HepG2 (cell line): ENCODE data around the gene CCL4. TPM values are rescaled to one million over a fixed set of nuclear protein-coding genes. Genes with fewer than 3 reads are reported as not detected.

Source experiments
- ATAC-seq: fragments of 200-7000 bp; cut with Tn5 transposase; 3 replicates; pipeline ENCODE4 v1.9.1; 2020; ENCODE audit warnings: mild to moderate bottlenecking, moderate library complexity
- BruUV-seq: library from RNA; stranded (reverse); fragments of 400-500 nt; replicated peaks from 2 replicates; lab custom pipeline; 2021; lab: Mats Ljungman, UMichigan
- CTCF ChIA-PET: fragments of 300-600 bp; formaldehyde crosslinking; extraction: SDS; loops from one replicate; lab custom pipeline; 2021; ENCODE audit warnings: low total read pairs, inconsistent platforms, low intra/inter-chr PET ratio; lab: Yijun Ruan, JAX
- POLR2A ChIA-PET: fragments of 350-600 bp; sonication (Branson Sonifier 250); formaldehyde crosslinking; loops from one replicate; lab custom pipeline; 2020; ENCODE audit warnings: antibody characterized with exemption, inconsistent platforms; lab: Yijun Ruan, JAX
- DNase-seq: peaks from one replicate; pipeline ENCODE4 v3.0.0-alpha.2; 2015; ENCODE audit warnings: low spot score
- FAIRE-seq: peaks from 3 replicates; lab custom pipeline; 2011; peaks lifted over from hg19 to GRCh38; lab: Jason Lieb, UNC
- H2AFZ ChIP-seq: one replicate; pipeline ENCODE4 v1.6.1; 2011; ENCODE audit warnings: low read length, inconsistent platforms
- H3K27ac ChIP-seq: fragments of 300-600 bp; 3 replicates; pipeline ENCODE4 v1.8.0; 2011; ENCODE audit warnings: mixed run types, mild to moderate bottlenecking, mixed read lengths, low read length, inconsistent platforms; ENCODE audit not compliant: insufficient read depth; ENCODE audit errors: extremely low read length
- H3K27me3 ChIP-seq, 2 experiments: fragments of 200-600 bp in 1 of 2; 2 replicates in 1 of 2; 3 replicates in 1 of 2; pipeline versions ENCODE4 v1.6.0 to v1.8.0; 2011; ENCODE audit warnings: low read length in 2 of 2, mild to moderate bottlenecking in 2 of 2, moderate library complexity in 2 of 2, inconsistent platforms in 1 of 2; ENCODE audit not compliant: insufficient read depth in 2 of 2, control insufficient read depth in 1 of 2
- H3K36me3 ChIP-seq, 2 experiments: fragments of 200-600 bp in 1 of 2; replicated peaks in 1 of 2; 2 replicates in 1 of 2; 3 replicates in 1 of 2; pipeline versions ENCODE4 v1.5.1 to v1.8.0; 2011; ENCODE audit warnings: low read length in 2 of 2, inconsistent platforms in 1 of 2; ENCODE audit not compliant: insufficient read depth in 2 of 2, control insufficient read depth in 1 of 2
- H3K4me1 ChIP-seq: 2 replicates; pipeline ENCODE4 v1.5.1; 2012; ENCODE audit warnings: low read length, inconsistent platforms; ENCODE audit not compliant: insufficient read depth
- H3K4me2 ChIP-seq: 2 replicates; pipeline ENCODE4 v1.6.0; 2011; ENCODE audit warnings: low read depth, low read length, inconsistent platforms
- H3K4me3 ChIP-seq, 3 experiments: fragments of 200-600 bp in 1 of 3; sonication (generic), shearing (Covaris generic) in 1 of 3; replicated peaks in 1 of 3; 2 replicates each; pipeline ENCODE4 v1.5.1; 2011 to 2016; ENCODE audit warnings: low read length in 3 of 3, inconsistent platforms in 2 of 3, low read depth in 2 of 3, mild to moderate bottlenecking in 2 of 3, control low read depth in 1 of 3, mixed read lengths in 1 of 3; ENCODE audit not compliant: insufficient read depth in 1 of 3
- H3K79me2 ChIP-seq: one replicate; pipeline ENCODE4 v1.6.1; 2011; ENCODE audit warnings: low read length, inconsistent platforms; ENCODE audit not compliant: insufficient read depth
- H3K9ac ChIP-seq: 2 replicates; pipeline ENCODE4 v1.6.0; 2011; ENCODE audit warnings: mild to moderate bottlenecking, low read depth, low read length, inconsistent platforms; ENCODE audit not compliant: insufficient read depth
- H3K9me3 ChIP-seq: 2 replicates; pipeline ENCODE4 v1.5.1; 2012; ENCODE audit warnings: mild to moderate bottlenecking, low read length
- H4K20me1 ChIP-seq: 2 replicates; pipeline ENCODE4 v1.6.0; 2011; ENCODE audit warnings: inconsistent platforms, mild to moderate bottlenecking, low read length, moderate library complexity; ENCODE audit not compliant: insufficient read depth
- AFF4 ChIP-seq: sonication (generic); formaldehyde crosslinking; IDR thresholded peaks from 2 replicates; pipeline ENCODE4 v1.4.0; 2020; ENCODE audit warnings: missing genetic modification reagents
- CREBL2 ChIP-seq: sonication (generic); formaldehyde crosslinking; IDR thresholded peaks from 2 replicates; pipeline ENCODE4 v1.8.1; 2023; ENCODE audit warnings: missing genetic modification reagents, mild to moderate bottlenecking, borderline replicate concordance
- CSRNP2 ChIP-seq: sonication (generic); formaldehyde crosslinking; conservative IDR thresholded peaks from 2 replicates; pipeline ENCODE4 v1.8.0; 2022; ENCODE audit warnings: low read depth, missing genetic modification reagents
- DNMT1 ChIP-seq: sonication (generic); formaldehyde crosslinking; IDR thresholded peaks from 2 replicates; pipeline ENCODE4 v1.5.1; 2020; ENCODE audit warnings: mild to moderate bottlenecking, missing genetic modification reagents
- GFI1 ChIP-seq: sonication (generic); formaldehyde crosslinking; IDR thresholded peaks from 2 replicates; pipeline ENCODE4 v1.5.0; 2020; ENCODE audit warnings: missing genetic modification reagents, mild to moderate bottlenecking, borderline replicate concordance
- GPBP1L1 ChIP-seq: sonication (generic); formaldehyde crosslinking; IDR thresholded peaks from 2 replicates; pipeline ENCODE4 v1.5.0; 2020; ENCODE audit warnings: mild to moderate bottlenecking, missing genetic modification reagents
- HMG20B ChIP-seq: conservative IDR thresholded peaks from 2 replicates; pipeline ENCODE4 v1.6.1; 2016; ENCODE audit warnings: missing genetic modification reagents, missing compliant biosample characterization
- KLF11 ChIP-seq: IDR thresholded peaks from 2 replicates; pipeline ENCODE4 v1.6.1; 2016; ENCODE audit warnings: missing compliant biosample characterization
- NFKBIZ ChIP-seq: IDR thresholded peaks from 2 replicates; pipeline ENCODE4 v1.6.1; 2018; ENCODE audit warnings: missing genetic modification reagents, missing compliant biosample characterization
- ONECUT2 ChIP-seq: sonication (generic); formaldehyde crosslinking; IDR thresholded peaks from 2 replicates; pipeline ENCODE4 v1.4.0; 2020; ENCODE audit warnings: missing genetic modification reagents
- PAX8 ChIP-seq: sonication (generic); formaldehyde crosslinking; IDR thresholded peaks from 2 replicates; pipeline ENCODE4 v1.8.0; 2022; ENCODE audit warnings: mild to moderate bottlenecking, missing genetic modification reagents, borderline replicate concordance
- SP5 ChIP-seq: IDR thresholded peaks from 2 replicates; pipeline ENCODE4 v1.6.1; 2016; ENCODE audit warnings: low read depth, borderline replicate concordance
- ZBTB43 ChIP-seq: sonication (generic); formaldehyde crosslinking; conservative IDR thresholded peaks from 2 replicates; pipeline ENCODE4 v1.4.0; 2020; ENCODE audit warnings: missing genetic modification reagents
- ZNF17 ChIP-seq: sonication (generic); formaldehyde crosslinking; IDR thresholded peaks from 2 replicates; pipeline ENCODE4 v1.5.0; 2020; ENCODE audit warnings: mild to moderate bottlenecking, missing genetic modification reagents
- ZNF20 ChIP-seq: sonication (generic); formaldehyde crosslinking; IDR thresholded peaks from 2 replicates; pipeline ENCODE4 v1.4.0; 2020; ENCODE audit warnings: mild to moderate bottlenecking, moderate library complexity, missing genetic modification reagents
- ZNF350 ChIP-seq: sonication (generic); formaldehyde crosslinking; IDR thresholded peaks from 2 replicates; pipeline ENCODE4 v1.4.0; 2020; ENCODE audit warnings: mild to moderate bottlenecking, low read depth, missing genetic modification reagents, borderline replicate concordance
- WGBS: methylation state at CpG from one replicate; pipeline ENCODE4 v1.1.6; 2017; ENCODE audit warnings: low lambda C conversion rate; 5-methylcytosine and 5-hydroxymethylcytosine counted together
- in situ Hi-C: cut with HindIII; loops from 2 replicates; pipeline ENCODE4 v1.10.0; 2017; ENCODE audit warnings: low pct_unique_long_range_greater_than_20kb; ENCODE audit not compliant: extremely low pct_ligation_motif_present
- intact Hi-C: fragments of 100-400 bp; cut with micrococcal nuclease; formaldehyde crosslinking; loops from one replicate; pipeline ENCODE4 v1.10.0; 2022; ENCODE audit not compliant: unreplicated experiment
- polyA plus RNA-seq, 8 experiments: library from polyadenylated mRNA; depleted of rRNA in 3 of 8; stranded (reverse) in 7 of 8; unstranded in 1 of 8; fragments of >200 nt; fragmentation: Illumina TruSeq in 4 of 8; extraction: Trizol in 4 of 8; gene quantifications; 2 replicates each; pipeline versions ENCODE4 v1.2.1 to v1.2.3, GENCODE V29; 2011 to 2016; ENCODE audit warnings: low read depth in 4 of 8, missing spikeins in 1 of 8, mixed read lengths in 1 of 8; ENCODE audit not compliant: insufficient read depth in 1 of 8
- total RNA-seq, 5 experiments: library from RNA; depleted of rRNA; stranded (reverse); fragments of >200 nt; fragmentation: Illumina TruSeq; extraction: Trizol; gene quantifications; 2 replicates each; pipeline ENCODE4 v1.2.3, GENCODE V29; 2016; ENCODE audit warnings: low read depth in 1 of 5

The CCL4 gene
- total and polyA plus RNA-seq, 2 of the 13 experiments (the other 11 are each of a cell fraction or from before 2014, with no cell fraction given), result not detected

GRCh38 chr17:36128411-36128978, 24.9 kb downstream of the CCL4 start (continued):
- no peak for TF ChIP-seq AFF4 (CRISPR knock-in tag)

- FAIRE-seq, result no peak
- TF ChIP-seq ZNF17 (CRISPR knock-in tag), result no peak
- no peak for TF ChIP-seq CSRNP2
- no peak for TF ChIP-seq HMG20B (CRISPR knock-in tag)
- TF ChIP-seq KLF11 (CRISPR knock-in tag), result no peak
- no peak for TF ChIP-seq PAX8
- TF ChIP-seq CREBL2 (CRISPR knock-in tag), result no peak
- TF ChIP-seq GFI1 (CRISPR knock-in tag), result no peak
- TF ChIP-seq GPBP1L1 (CRISPR knock-in tag), result no peak
- TF ChIP-seq NFKBIZ (CRISPR knock-in tag), result no peak
- no peak for TF ChIP-seq ZNF20 (CRISPR knock-in tag)
- no peak for TF ChIP-seq ZNF350 (CRISPR knock-in tag)
- TF ChIP-seq DNMT1, result no peak
- no peak for TF ChIP-seq ONECUT2 (CRISPR knock-in tag)
- TF ChIP-seq SP5, result no peak
- no peak for TF ChIP-seq ZBTB43
These were observed 26.0 kb downstream of the CCL4 start for GRCh38 chr17:36129616-36130015.

More at GRCh38 chr17:36129616-36130015, 26.0 kb downstream of the CCL4 start:
- Histone ChIP-seq H3K9ac (no peak overlapping the region), H3K79me2 (no peaks in the 10 kb centered on the region), H3K4me1 (peaks cover 11% of the 10 kb centered on the region), H3K27ac (no peak overlapping the region), H3K9me3 (peaks cover 11% of the 10 kb centered on the region; the same call in 1 of the 2 replicates), H3K4me3 (no peak overlapping the region), H2AFZ (no peak overlapping the region), H3K27me3 (no peaks in the 10 kb centered on the region), H3K36me3 (no peaks in the 10 kb centered on the region), H4K20me1 (no peaks in the 10 kb centered on the region), H3K4me2 (no peak overlapping the region)
- no peak for DNase-seq
- no peak for ATAC-seq
- intact Hi-C loops, result no loop called here
- ChIA-PET POLR2A (no interaction called here), CTCF (no interaction called here)
- 0% methylated on average over 1 of the region's 1 CpG for WGBS
- no TSS peak for BruUV-seq
- in situ Hi-C loops, result no loop called here
